Measurements from ENCODE around the gene SPAG6.
"Not testable (repeated sequence)": the region's sequence is repeated elsewhere in the genome, so short reads cannot be mapped to it uniquely, and the experiment has no call there.

SPAG6 gene

DNA sequence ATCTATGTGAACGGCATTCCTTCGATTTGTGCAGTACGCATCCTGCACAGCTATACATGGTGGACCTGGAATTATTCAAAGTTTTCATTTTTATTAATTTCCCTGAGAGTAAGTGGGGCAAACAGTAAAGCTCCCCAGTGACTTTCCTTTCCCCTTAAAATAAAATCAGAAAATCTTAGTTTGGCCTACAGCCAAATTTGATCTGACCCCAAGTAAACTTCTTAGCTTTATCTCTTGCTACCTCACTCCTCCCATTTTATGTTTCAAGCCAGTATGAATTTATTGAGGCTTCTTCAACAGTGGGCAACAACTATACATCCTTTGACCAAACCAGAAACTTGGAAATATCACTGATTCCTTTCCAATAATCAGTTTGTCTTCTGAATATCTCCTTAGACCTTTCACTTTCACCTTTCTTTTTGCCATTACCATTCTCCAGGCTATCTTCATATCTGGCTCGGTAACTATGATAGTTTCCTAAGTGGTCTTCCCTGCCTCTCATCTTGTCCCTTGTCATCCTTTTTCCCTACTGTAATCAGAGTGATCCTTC is 11.1 kb downstream of the SPAG6 start:
- Histone ChIP-seq H3K27me3 (replicated peaks; ENCODE audit: insufficient read depth, low read length) (no peaks in the 10 kb centered on the region), H3K9me2 (replicated peaks; ENCODE audit: insufficient read depth, low read length) (no peaks in the 10 kb centered on the region), H4K20me1 (ENCODE audit: insufficient read depth, low read length) (no peaks in the 10 kb centered on the region), H3K4me2 (ENCODE audit: low read depth, low read length) (no peak overlapping the region), H3K27ac (ENCODE audit: low read length) (no peak overlapping the region), H3K4me3 (ENCODE audit: low read length) (no peak overlapping the region), H3K9ac (ENCODE audit: low read length) (no peak overlapping the region), H3K36me3 (replicated peaks; ENCODE audit: insufficient read depth, low read length) (no peaks in the 10 kb centered on the region), H2AFZ (ENCODE audit: low read length) (no peak overlapping the region), H3K4me1 (ENCODE audit: low read length) (peaks cover 2% of the 10 kb centered on the region; the same call in 1 of the 2 replicates), H3K9me3 (replicated peaks; ENCODE audit: insufficient read depth, low read length) (no peaks in the 10 kb centered on the region), H3K79me2 (ENCODE audit: low read length) (no peaks in the 10 kb centered on the region), H3F3A (ENCODE audit: insufficient read depth, low read length) (no peaks in the 10 kb centered on the region)
- no peak for DNase-seq
- TF ChIP-seq CTCF (IDR thresholded peaks at IDR 0.05; ENCODE audit: low read length) (no peak), EZH2 (optimal IDR thresholded peaks at IDR 0.05; ENCODE audit: low read depth, low read length) (no peak), EZH2phosphoT487 (IDR thresholded peaks at IDR 0.05; ENCODE audit: low read length) (no peak)

- H3K27me3 ChIP-seq (replicated peaks; ENCODE audit: insufficient read depth, low read length); H3F3A ChIP-seq (ENCODE audit: insufficient read depth, low read length); H3K4me3 ChIP-seq (ENCODE audit: low read length); H3K4me1 ChIP-seq (ENCODE audit: low read length); H3K9me2 ChIP-seq (replicated peaks; ENCODE audit: insufficient read depth, low read length); H3K9ac ChIP-seq (ENCODE audit: low read length); H3K27ac ChIP-seq (ENCODE audit: low read length); H3K4me2 ChIP-seq (ENCODE audit: low read depth, low read length); H3K36me3 ChIP-seq (replicated peaks; ENCODE audit: insufficient read depth, low read length); DNase-seq; H3K79me2 ChIP-seq (ENCODE audit: low read length); H4K20me1 ChIP-seq (ENCODE audit: insufficient read depth, low read length); H2AFZ ChIP-seq (ENCODE audit: low read length); H3K9me3 ChIP-seq (replicated peaks; ENCODE audit: insufficient read depth, low read length): not testable (repeated sequence)
Measured at GRCh38 chr10:22357770-22358169, 12.5 kb downstream of the SPAG6 start.

DNA sequence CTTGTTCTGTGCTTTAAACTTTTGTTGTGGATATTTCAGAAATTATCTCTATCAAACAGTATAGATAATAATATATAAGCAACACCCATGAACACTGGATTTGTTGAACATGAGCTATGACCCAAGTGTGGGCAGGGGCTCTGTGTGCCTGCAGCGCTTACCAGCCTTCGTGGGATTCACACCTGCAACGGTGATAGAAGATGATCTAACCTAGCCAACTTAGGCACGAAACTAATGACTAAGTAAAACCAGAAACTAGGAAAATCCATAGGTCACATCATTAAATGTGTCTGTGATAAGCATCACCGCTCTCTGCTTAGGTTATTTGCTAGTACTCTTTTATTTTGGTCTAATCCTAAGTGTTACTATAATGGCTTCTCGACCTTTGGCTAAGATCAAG is 18.0 kb downstream of the SPAG6 start:
- Histone ChIP-seq H3K36me3 (replicated peaks; ENCODE audit: insufficient read depth, low read length) (no peaks in the 10 kb centered on the region), H3K4me3 (ENCODE audit: low read length) (no peak overlapping the region), H3K27me3 (replicated peaks; ENCODE audit: insufficient read depth, low read length) (no peaks in the 10 kb centered on the region), H3K9ac (ENCODE audit: low read length) (no peak overlapping the region), H3K9me2 (replicated peaks; ENCODE audit: insufficient read depth, low read length) (no peaks in the 10 kb centered on the region), H3K4me1 (ENCODE audit: low read length) (peaks cover 22% of the 10 kb centered on the region), H3K4me2 (ENCODE audit: low read depth, low read length) (no peak overlapping the region), H3K27ac (ENCODE audit: low read length) (no peak overlapping the region), H3K9me3 (replicated peaks; ENCODE audit: insufficient read depth, low read length) (no peaks in the 10 kb centered on the region), H3F3A (ENCODE audit: insufficient read depth, low read length) (no peaks in the 10 kb centered on the region), H4K20me1 (ENCODE audit: insufficient read depth, low read length) (no peaks in the 10 kb centered on the region), H3K79me2 (ENCODE audit: low read length) (no peaks in the 10 kb centered on the region), H2AFZ (ENCODE audit: low read length) (no peak overlapping the region)
- no peak for TF ChIP-seq EZH2phosphoT487 (IDR thresholded peaks at IDR 0.05; ENCODE audit: low read length)
- TF ChIP-seq CTCF (IDR thresholded peaks at IDR 0.05; ENCODE audit: low read length), result no peak
- TF ChIP-seq EZH2 (optimal IDR thresholded peaks at IDR 0.05; ENCODE audit: low read depth, low read length), result no peak
- DNase-seq, result no peak

DNA sequence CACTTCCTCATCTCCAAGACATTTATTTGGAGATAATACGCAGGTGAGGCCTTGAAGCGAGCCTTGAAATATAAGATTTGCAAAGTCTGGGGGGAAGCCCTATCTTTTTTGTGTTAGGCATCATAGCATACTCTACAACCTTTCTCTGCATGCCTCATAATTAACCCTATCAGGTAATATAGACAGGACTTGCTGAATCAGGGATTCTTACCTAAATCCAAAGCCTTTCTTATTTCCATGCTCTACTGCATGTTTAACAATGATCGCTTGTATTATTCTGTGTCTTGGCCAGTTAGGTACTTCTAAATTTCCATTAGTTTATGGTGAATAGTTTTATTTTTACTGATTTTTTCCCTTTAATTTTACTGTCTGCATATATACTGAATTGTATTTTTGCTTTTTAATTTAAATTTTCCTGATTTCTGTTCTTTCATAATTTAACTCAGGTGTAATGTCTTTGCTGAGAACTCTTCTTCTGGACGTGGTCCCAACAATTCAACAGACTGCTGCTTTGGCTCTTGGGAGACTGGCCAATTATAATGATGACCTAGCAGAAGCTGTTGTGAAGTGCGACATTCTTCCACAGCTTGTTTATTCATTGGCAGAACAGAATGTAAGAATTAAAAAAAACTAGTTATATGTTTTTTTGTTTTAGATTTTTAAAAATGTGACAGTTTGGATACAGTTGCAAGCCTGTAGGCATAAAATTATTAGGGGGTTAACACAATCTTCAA is 19.3 kb downstream of the SPAG6 start:
- Histone ChIP-seq H3K27me3 (replicated peaks; ENCODE audit: insufficient read depth, low read length) (no peaks in the 10 kb centered on the region), H3K9me2 (replicated peaks; ENCODE audit: insufficient read depth, low read length) (no peaks in the 10 kb centered on the region), H3K36me3 (replicated peaks; ENCODE audit: insufficient read depth, low read length) (no peaks in the 10 kb centered on the region), H3K9ac (ENCODE audit: low read length) (no peak overlapping the region), H3K79me2 (ENCODE audit: low read length) (no peaks in the 10 kb centered on the region), H3K4me3 (ENCODE audit: low read length) (no peak overlapping the region), H3F3A (ENCODE audit: insufficient read depth, low read length) (no peaks in the 10 kb centered on the region), H2AFZ (ENCODE audit: low read length) (no peak overlapping the region), H3K4me1 (ENCODE audit: low read length) (peaks cover 23% of the 10 kb centered on the region), H3K27ac (ENCODE audit: low read length) (no peak overlapping the region), H3K9me3 (replicated peaks; ENCODE audit: insufficient read depth, low read length) (no peaks in the 10 kb centered on the region), H4K20me1 (ENCODE audit: insufficient read depth, low read length) (no peaks in the 10 kb centered on the region), H3K4me2 (ENCODE audit: low read depth, low read length) (no peak overlapping the region)
- TF ChIP-seq EZH2phosphoT487 (IDR thresholded peaks at IDR 0.05; ENCODE audit: low read length) (no peak), EZH2 (optimal IDR thresholded peaks at IDR 0.05; ENCODE audit: low read depth, low read length) (no peak), CTCF (IDR thresholded peaks at IDR 0.05; ENCODE audit: low read length) (no peak)
- no peak for DNase-seq
